ENCODE results near the gene LAMTOR3. TPM values are rescaled to one million over a fixed set of nuclear protein-coding genes. Genes with fewer than 3 reads are reported as not detected.

Gene LAMTOR3
- total and polyA plus RNA-seq, 4 donors: 13.5 to 26.3 (median 19.8) TPM

GRCh38 chr4:99845708-99846469 lies 48.3 kb downstream of the LAMTOR3 start:
- Histone ChIP-seq H3K9ac (ENCODE audit: low read depth in 1 of 2, low read length in 2 of 2) (no peak overlapping the region), H3K27me3 (ENCODE audit: control insufficient read depth in 4 of 4, insufficient read depth in 4 of 4, low read length in 3 of 4) (no peaks in the 10 kb centered on the region), H3K9me3 (ENCODE audit: control insufficient read depth in 4 of 4, low read length in 3 of 4) (no peaks in the 10 kb centered on the region), H3K36me3 (ENCODE audit: control insufficient read depth in 4 of 4, insufficient read depth in 3 of 4, low read depth in 1 of 4, low read length in 3 of 4) (no peaks in the 10 kb centered on the region), H3K27ac (ENCODE audit: low read depth in 1 of 2, low read length in 2 of 2) (no peak overlapping the region), H3K4me3 (ENCODE audit: low read depth in 1 of 3, low read length in 3 of 3) (no peak overlapping the region), H3K4me1 (ENCODE audit: control insufficient read depth in 4 of 4, insufficient read depth in 4 of 4, low read length in 3 of 4) (no peaks in the 10 kb centered on the region)
- TF ChIP-seq ATF3 (IDR thresholded peaks at IDR 0.05) (no peak), NR2F2 (IDR thresholded peaks at IDR 0.05) (no peak), EGR1 (IDR thresholded peaks at IDR 0.05; ENCODE audit: low read depth in 2 of 2) (no peak), REST (IDR thresholded peaks at IDR 0.05) (no peak), HNF4A (conservative IDR thresholded peaks at IDR 0.05) (no peak), FOXA2 (IDR thresholded peaks at IDR 0.05) (no peak)
- 85% methylated on average over 2 of the region's 2 CpGs for WGBS
- no peak for DNase-seq (ENCODE audit: low spot score)

GRCh38 chr4:99845179-99845578 lies 49.0 kb downstream of the LAMTOR3 start:
- Histone ChIP-seq H3K9me3 (ENCODE audit: control insufficient read depth in 4 of 4, low read length in 3 of 4) (no peaks in the 10 kb centered on the region), H3K36me3 (ENCODE audit: control insufficient read depth in 4 of 4, insufficient read depth in 3 of 4, low read depth in 1 of 4, low read length in 3 of 4) (no peaks in the 10 kb centered on the region), H3K27ac (ENCODE audit: low read depth in 1 of 2, low read length in 2 of 2) (no peak overlapping the region), H3K9ac (ENCODE audit: low read depth in 1 of 2, low read length in 2 of 2) (no peak overlapping the region), H3K4me3 (ENCODE audit: low read depth in 1 of 3, low read length in 3 of 3) (no peak overlapping the region), H3K4me1 (ENCODE audit: control insufficient read depth in 4 of 4, insufficient read depth in 4 of 4, low read length in 3 of 4) (no peaks in the 10 kb centered on the region), H3K27me3 (ENCODE audit: control insufficient read depth in 4 of 4, insufficient read depth in 4 of 4, low read length in 3 of 4) (no peaks in the 10 kb centered on the region)
- no peak for TF ChIP-seq SP1 (IDR thresholded peaks at IDR 0.05)
- no peak for DNase-seq (ENCODE audit: low spot score)
- WGBS: 96% methylated on average over 1 of the region's 1 CpG

GRCh38 chr4:99844048-99844447 lies 50.2 kb downstream of the LAMTOR3 start:
- WGBS: 85% methylated on average over 7 of the region's 7 CpGs
- TF ChIP-seq NR2F2 (IDR thresholded peaks at IDR 0.05) (no peak), RXRA (IDR thresholded peaks at IDR 0.05) (no peak), MAX (IDR thresholded peaks at IDR 0.05) (no peak), YY1 (IDR thresholded peaks at IDR 0.05) (no peak), EGR1 (IDR thresholded peaks at IDR 0.05; ENCODE audit: low read depth in 2 of 2) (no peak), FOXA1 (IDR thresholded peaks at IDR 0.05) (no peak), RAD21 (IDR thresholded peaks at IDR 0.05) (no peak), HNF4A (conservative IDR thresholded peaks at IDR 0.05) (no peak), ATF3 (IDR thresholded peaks at IDR 0.05) (no peak), CTCF (IDR thresholded peaks at IDR 0.05; ENCODE audit: low read depth, low read length, missing input control) (no peak), HNF4G (IDR thresholded peaks at IDR 0.05) (no peak), FOXA2 (IDR thresholded peaks at IDR 0.05) (no peak), TAF1 (conservative IDR thresholded peaks at IDR 0.05) (no peak)
- Histone ChIP-seq H3K9me3 (ENCODE audit: control insufficient read depth in 4 of 4, low read length in 3 of 4) (no peaks in the 10 kb centered on the region), H3K36me3 (ENCODE audit: control insufficient read depth in 4 of 4, insufficient read depth in 3 of 4, low read depth in 1 of 4, low read length in 3 of 4) (no peaks in the 10 kb centered on the region), H3K4me1 (ENCODE audit: control insufficient read depth in 4 of 4, insufficient read depth in 4 of 4, low read length in 3 of 4) (no peaks in the 10 kb centered on the region), H3K27ac (ENCODE audit: low read depth in 1 of 2, low read length in 2 of 2) (no peak overlapping the region), H3K27me3 (ENCODE audit: control insufficient read depth in 4 of 4, insufficient read depth in 4 of 4, low read length in 3 of 4) (no peaks in the 10 kb centered on the region), H3K9ac (ENCODE audit: low read depth in 1 of 2, low read length in 2 of 2) (no peak overlapping the region), H3K4me3 (ENCODE audit: low read depth in 1 of 3, low read length in 3 of 3) (no peak overlapping the region)
- DNase-seq (ENCODE audit: low spot score): no peak

Data from liver (tissue), 9 donors.